HCEC 1CT (cell line): ENCODE data around the gene LPCAT1.

ENCODE experiments used
- DNase-seq: peaks from one replicate; pipeline ENCODE4 v3.0.0-alpha.2; 2017

The LPCAT1 gene

DNA sequence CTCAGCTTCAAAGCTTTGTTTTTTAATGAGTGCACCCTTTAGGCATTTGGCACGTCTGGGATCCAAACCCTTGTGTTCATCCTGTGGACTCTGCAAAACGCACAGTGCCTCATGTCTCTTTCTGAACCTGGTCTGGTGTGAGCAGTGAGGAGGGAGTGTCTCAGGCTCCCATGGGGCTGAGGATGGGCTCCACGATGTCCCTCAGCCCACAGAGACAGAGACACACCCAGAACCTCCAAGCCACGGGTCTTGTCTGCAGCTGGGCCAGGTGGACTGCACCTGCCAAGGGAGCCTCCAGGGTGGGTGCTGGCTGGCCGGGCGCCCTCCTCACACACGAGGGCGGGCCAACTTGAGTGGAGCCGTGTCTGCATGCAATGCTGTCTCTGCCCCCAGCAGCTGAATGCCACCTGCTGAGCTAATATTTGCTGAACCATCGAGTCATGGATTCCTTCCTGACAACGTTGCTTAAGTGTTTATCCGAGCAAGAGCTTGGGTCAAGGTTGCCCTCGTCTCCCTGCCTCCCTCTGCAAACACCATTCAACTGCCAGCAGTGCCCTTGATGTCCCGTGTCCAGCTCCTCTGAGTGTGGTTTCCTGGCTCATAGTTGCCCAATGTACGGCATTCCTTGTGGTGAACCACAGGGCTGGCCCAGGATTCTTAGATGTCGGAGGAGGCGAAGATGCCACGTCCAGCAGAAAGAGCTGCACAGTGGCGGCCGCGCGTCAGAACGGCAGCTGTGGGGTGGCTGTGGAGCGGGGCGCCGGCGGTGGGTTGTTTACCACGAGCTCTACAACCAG lies 31.4 kb upstream of the LPCAT1 start:
- DNase-seq: peak; percentile 37

DNA sequence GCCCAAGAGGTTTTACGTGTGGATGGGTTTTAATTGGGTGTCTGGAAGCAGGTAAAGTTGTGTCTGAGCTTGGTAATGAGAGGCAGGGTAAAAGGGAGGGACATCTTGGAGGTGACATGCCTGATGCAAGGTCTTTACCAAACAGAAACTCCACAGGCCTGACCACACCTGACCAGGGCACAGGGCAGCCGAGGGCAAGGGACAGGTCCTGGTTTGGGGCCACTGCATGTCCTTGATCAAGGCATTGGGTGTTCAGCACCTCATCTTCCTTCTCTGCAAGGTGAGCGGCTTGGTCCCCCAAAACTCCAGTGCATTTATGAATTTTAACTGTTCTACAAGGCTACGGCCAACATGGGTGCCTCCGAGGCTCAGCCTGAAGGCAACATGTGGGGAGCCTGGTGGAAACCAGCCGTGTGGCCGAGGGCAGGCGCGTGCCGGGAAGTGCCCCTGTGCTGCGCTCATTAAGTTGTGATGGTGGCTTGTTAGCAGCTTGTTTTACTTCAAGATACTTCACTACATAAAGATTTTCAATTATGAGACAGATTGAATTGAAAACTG lies 30.7 kb upstream of the LPCAT1 start:
- DNase-seq: no peak

DNA sequence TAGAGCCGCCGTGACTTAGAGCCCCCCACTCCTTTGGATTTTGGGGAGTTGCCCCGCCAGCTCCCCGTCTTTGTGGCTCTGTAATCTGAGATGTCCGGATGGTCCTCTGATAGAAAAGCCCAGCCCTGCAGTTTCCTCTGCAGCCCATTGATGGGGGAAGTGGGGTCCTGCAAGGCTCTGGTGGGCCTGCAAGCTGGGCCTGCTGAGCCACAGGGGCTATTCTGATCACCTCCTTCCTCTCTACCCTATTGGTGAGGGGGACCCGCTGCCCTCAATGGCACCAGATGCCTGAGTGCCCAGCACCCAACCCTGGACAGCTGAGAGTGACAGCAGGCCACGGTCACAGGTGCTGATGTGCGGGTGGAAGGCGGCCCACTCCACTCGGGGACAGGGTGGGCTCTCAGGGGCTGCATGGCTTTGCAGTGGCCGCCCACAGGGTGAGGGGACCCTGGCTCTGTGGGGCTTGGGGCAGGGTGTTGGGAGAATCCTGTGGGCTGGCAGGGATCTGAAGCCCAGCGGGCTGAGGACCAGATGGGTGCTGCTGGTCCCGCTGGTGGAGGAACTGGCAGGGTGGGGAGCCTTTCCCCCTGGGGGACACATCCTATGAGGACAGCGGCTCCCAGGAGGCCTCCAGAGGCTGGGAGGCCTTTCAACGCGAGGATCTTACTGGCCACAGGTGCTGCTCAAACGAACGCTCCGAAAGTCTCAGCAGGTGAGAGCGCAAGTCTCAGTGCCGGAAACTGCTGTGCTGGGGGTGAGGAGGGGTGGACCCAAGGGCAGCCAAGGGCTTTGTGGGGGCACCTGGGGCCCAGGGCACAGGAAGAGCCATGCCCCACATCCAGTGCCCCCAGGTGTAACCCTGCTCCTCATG lies 30.0 kb upstream of the LPCAT1 start:
- DNase-seq: no peak

DNA sequence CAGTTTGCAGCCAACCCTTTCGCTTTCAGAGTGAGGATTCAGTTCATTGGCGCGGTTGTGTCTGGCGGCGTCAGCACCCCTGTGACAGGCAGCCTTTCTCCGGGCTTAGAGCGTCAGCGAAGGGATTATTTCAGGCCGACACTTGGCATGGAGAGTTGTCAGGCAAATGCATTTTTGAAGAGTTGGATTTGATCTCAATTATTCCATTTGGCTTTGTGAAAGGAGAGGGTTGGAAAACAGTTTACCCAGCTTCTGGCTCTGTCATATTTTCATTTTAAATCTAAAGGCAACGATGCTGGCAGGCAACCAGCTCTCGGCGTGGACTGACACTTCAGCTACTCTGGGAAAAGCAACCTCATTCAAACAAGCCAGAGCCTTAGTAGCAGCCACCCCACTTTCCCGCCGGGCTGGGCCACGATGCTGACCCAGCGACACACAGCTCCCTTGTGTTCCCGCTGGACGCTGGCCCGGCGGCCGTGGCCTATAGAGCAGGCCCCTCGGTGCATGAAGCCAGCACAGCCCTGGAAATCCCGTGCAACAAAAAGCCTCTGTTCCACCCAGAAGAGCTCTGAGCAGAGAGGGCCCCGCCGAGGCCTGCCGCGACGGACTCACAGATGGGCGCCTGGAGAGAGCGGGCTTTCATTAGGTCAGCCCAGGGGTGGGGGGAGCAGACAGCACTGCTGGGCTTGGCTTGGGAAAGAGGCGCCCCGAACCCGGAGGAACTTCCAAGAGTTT lies 28.9 kb upstream of the LPCAT1 start:
- no peak for DNase-seq

DNA sequence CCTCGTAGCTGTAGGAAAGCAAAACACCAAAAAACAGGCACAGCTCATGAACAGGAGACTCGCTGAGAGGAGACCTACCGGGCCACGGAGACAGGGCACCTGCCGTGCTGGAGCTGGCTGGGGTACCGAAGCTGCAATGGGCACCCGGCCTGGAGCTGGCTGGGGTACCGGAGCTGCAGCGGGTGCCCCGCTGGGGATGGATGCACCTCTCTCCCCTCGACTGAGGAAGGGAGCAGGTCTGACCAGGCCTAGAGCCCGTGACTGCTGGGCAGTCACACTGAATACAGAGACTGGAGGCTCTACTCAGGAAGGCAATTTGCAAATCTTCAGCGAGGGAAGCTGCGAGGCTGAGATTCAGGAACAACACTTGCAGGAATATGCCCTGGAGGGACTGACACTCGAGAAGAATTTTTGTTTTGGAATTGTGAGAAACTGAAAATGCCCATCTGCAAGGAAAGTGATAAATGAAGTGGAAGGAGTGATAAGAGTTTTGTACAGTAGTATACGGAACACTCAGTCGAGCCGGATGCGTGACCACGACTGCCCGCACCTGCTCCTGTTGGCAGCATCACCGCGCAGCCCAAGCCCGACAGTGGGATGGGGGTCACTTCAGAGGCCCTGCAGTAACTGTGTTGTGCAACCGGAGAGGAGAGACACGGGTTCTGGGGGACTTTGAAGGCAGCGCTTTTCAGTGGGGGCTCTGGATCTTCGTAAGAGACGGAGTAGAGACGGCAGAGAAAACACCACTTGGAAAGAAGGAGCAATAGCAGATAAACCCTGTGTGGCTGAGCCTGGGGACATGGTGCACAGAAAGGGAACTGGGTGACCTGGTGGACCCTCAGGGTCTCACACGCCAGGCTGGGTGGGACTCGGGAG lies 27.9 kb upstream of the LPCAT1 start:
- DNase-seq: no peak

DNA sequence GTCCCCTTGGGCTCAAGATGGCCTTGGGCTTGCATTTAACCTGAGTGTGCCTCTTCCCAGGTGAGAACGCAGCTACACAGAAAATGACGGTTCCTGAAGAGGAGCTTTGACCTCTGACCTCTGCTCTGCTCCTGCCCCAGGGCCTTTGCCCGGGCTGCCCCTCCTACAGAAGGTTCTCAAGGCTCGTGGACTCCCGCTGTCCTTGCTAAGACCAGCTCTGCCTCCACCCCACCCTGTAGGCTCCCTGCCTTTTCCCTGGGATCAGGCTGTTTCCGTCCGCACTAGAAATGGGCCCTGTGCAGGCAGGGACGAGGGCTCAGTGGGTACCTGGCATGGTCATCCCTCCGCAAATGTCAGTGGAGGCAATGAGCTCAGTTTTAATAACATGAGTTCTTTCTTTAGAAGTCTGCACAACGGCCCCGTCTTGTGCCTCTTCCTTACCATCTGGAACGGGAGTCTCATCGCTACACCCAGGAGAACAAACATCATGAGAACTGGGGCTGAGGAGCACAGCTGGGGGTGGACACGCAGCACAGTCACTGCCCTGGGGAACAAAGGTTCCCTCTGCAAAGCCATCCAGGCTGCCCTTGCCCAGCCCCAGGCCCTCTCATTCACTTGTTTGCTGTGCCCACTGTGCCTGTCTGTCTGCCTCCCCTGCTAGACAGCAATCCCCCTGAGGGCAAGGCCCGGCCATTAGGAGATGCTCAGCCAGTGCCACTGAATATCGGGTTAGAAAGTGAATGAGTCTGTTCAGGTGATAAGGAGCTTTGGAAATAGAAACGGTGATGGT lies 26.7 kb upstream of the LPCAT1 start:
- DNase-seq: no peak

DNA sequence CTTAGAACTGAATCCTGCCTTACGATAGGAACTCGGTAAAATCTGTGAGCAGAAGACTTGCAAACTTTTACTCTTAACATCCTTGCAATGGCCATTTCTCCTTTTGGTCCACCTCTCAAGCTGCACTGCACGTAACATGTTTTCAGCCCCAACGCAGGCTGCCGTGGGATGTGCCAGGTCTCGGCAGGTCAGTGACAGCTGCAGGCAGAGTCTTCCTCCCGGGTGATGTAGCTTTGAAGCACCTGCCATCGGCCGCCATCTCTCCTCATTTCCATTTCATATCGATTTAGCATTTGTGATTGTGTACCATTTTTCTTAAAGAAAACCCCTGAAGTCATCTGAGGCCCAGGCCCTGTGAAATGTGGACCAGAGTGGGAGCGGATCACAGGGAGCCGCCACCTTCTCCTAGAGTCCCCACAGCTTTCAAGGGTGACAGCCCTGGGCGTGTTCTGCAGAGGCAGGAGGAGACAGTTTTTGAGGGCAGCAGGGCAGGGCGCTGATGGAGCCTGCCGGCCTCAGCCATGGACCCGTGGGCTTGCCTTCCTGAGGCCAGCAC lies 25.8 kb upstream of the LPCAT1 start:
- DNase-seq: no peak

DNA sequence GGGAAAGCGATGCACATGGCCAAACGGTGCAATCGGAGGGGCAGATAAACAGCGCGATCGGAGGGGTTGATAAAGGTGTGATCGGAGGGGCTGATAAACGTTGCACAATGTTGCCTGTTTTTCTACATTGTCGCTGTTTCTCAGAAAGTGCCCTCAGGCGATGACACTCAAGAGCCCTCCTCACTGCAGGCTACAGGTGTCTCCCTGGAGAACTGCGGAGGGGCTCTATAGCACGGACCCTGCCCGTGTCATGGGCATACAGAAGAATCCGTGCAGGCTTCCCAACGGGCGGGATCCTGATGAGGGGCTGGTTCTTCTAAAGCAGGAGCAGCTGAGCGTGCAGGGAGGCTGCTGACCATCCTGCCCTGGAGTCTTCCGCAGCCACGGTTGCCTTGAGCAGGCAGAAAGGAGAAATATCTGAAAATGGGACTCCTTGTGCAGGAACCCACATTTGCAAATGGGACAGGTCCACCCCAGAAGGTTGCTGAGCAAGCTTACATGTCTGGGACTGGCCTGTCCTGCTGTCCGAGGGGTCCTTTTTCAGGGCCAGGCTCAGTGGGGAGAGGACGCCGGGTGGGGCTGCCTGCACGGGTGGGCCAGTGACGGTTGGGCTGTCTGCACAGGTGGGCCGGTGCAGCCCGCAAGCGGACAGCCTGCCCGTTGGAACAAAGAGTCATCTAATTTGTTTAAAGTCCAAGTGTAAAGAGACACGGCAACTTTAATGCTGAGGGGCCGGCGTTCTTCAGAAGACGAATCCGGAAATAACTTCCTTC lies 25.1 kb upstream of the LPCAT1 start:
- no peak for DNase-seq

DNA sequence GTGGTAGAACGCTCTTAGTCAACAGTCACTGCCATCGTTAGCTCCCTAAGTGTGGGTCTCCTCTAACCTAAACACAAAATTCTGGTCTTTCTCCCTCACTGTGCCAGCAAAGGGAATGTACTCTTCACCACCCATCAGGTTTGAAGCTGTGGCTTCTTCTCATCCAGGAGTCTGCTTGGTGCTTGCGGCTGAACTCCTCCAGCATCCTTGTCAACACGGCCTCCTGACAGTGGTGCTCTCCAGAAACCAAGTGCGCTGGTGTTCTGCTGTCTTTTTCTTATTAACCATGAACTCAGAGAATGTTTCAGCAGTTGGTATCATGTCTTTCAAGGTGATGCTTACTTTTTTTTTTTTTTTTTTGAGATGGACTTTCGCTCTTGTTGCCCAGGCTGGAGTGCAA lies 23.9 kb upstream of the LPCAT1 start:
- DNase-seq: no peak

DNA sequence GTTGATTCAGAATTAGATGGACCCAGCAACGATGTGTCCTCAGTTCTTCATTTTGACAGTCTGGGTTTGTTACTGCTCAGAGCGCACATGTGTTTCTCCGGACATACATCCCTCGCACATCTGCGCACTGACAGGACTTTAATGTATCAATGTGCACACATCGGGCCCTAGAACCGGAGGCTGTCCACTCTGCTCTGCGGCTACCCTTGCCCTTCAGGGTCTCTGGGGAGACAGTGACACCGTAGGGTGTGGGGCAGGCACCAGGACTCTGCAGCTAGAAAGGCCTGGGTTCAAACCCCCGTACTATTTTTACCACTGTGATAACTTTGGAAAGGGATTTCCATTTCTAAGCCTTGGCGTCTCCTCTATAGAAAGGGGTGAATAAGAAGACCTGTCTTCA lies 23.5 kb upstream of the LPCAT1 start:
- no peak for DNase-seq

DNA sequence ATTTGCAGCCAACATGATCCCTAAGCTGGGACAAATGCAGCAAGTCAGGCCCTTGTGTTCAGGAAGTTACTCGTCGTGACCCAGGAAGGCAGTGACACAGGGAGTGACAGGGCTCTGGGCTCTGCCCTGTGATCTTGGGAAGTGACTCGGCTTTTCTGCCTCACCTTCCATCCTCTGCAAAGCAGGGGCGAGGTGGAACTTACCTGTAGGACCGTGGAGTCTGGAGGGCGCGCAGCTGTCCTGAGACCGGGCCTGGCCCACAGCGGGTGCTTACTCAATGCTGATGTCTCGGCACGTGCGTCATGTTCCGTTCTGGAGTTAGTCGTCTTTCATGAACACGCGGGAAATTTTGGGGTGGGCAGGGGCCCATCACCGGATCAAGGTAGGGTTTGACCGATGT lies 22.8 kb upstream of the LPCAT1 start:
- no peak for DNase-seq

DNA sequence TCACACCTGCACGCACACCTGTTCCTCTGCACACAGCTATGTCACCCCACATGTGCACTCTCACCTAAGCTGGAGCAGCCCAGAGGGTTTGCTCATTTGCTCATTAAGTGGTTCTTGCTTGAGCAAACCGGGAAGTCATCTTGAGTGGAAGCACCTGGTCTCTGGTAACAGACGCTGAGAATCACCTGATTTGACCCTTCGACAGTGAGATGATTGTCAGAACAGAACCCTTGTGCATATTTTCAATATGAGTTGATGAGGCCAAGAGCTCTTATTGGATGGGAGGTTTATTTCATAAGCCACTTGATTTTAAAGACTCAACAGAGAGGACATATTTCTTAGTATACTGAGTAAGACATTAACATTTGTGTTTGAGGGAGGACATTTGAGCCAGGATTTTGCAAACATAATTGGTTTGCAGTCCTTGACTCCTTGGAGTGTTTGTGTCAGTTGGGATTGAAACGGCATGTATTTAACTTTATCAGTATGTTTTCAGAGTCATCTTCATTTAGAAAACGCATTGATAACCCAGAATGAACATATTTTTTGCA lies 22.1 kb upstream of the LPCAT1 start:
- peak; percentile 35 for DNase-seq

DNA sequence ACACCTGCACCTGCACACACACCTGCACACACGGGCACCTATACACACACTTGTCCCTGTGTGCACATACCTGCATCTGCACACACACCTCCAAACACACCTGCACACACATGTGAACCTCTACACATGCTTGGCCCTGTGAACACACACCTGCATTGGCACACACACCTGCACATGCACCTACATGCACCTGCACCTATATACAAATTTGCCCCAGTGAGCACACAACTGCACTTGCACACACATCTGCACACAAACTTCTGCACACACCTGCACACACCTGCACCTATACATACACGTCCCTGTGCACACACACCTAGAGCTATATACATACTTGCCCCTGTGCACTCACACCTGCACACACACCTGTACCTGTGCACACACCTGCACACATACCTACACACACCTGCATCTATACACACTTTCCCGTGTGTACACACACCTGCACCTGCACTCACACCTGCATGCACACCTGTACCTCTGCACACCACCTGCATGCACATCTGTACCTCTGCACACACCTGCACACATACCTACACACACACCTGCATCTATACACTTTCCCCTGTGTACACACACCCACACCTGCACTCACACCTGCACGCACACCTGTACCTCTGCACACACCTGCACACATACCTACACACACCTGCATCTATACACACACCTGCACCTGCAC lies 21.5 kb upstream of the LPCAT1 start:
- DNase-seq: no peak

DNA sequence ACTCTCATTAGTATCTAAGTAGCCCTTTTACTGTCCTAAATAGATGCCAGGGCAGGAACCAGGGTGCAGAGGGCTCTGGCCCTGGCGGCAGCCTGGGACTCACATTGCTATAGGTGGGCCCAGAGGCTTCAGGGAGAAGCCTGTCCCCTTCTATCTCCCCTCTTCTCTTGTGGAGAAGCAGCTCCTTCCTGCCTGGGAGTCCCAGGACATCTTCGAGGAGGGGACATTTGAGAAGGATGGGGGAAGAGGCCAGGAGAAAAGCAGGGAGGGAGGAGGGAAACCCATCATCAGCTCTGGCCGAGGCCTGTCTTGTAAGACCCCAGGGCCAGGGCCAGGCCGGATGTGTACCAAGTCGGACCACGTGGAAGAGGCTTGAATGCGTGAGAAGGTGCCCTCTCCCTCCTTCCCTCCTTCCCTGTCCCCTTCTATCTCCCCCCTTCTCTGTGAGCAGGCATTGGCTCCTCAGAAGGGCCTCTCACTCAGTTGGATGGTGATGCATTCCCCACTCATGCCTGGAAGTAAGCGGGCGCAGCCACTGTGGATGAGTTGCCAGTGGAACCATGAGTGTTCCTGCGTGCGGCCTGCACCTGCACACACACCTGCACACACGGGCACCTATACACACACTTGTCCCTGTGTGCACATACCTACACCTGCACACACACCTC lies 20.7 kb upstream of the LPCAT1 start:
- DNase-seq: no peak

DNA sequence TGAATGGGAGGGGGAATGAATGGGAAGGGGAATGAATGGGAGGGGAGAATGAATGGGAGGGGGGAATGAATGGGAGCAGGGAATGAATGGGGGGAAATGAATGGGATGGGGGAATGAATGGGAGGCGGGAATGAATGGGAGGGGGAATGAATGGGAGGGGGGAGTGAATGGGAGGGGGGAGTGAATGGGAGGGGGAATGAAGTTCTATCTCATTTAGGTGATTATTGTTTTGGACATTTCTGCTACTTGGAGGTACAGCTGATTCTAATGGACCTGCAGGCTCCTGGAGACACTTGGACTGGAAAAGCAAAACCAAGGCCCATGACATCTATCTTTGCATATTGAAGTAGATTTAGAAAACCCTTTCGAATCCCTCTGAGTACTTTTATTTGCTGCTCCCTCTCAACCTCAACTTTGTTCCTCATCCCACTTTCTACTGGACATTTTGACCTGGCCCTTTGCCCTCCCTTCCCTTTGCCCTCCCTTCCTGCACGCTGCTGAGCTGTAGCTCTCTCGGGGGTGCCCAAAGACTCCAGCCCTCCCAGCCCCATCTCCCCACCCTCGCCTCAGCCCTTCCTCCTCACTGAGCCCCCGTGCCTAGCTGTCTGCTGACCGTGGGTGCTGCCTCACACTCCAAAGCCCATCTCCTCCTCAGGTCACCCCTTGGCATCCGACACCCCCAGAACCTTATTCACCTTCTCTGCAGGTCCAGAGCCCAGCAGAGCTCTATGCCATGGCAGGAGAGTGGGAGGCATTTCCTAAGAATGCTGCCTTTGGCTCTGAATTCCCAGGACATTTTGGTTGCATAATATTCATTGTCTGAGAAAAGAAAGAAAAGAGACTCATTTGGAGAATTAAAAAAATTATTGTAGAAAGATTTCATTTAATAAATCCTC lies 19.9 kb upstream of the LPCAT1 start:
- DNase-seq: no peak

DNA sequence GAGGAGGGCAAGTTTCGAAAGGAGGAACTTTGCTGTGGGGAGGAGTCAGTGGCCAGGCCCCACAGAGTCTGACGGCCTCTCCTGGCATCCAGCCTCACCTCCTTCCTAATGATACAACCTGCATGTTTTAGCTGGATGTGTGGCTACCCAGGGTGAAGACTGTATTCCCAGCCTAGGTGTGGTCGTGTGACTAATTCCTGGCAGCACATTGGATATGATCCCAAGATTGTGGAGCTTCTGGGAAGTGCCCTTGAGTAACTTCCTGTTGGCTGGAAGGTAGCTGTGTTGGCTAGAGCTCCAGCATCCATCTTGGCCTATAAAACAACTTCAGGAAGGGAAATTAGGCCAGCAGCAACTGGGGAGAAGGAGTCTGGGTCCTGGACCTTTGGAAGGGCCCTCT lies 19.0 kb upstream of the LPCAT1 start:
- peak; percentile 46 for DNase-seq

DNA sequence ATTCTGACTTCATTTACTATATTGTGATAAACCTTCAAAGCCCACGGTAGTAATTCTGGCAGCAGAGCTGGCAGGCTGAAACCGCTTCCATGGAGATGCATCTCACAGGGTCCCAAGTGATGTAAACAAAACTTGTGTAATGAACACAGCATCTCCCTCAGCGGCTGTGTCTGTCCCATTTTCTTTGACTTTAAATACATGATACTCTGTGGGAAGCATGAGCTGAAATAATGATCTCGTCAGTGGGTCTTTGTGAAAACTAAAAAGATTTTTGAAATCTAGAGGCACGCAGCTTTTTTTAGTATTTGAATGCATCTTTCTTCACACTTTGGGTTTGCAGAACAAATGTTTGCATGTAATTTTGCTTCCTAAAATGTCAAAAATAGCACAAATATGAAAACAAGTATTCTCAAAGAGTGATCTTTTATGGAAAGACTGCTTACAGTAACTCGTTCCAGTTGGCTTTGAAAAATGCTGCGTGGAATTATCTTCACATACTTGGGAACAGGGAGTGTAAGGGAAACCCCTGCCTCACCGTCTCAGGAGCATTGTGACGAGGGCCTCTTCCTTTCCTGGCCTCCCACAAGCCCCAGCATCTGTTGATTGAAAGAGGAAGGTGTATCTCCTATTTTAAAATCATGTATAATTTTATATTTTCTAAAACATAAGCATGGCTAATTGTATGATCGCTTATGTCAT lies 18.1 kb upstream of the LPCAT1 start:
- no peak for DNase-seq
